ENCODE results near the gene HSBP1L1. TPM values are rescaled to one million over a fixed set of nuclear protein-coding genes. Genes with fewer than 3 reads are reported as not detected.

Gene HSBP1L1
- total and polyA plus RNA-seq, 2 experiments from 2014 or later = 1.8 to 3.7 TPM

GRCh38 chr18:79963658-79964329 is 649 bp upstream of the HSBP1L1 start:
- no peak overlapping the region for H2AFZ ChIP-seq
- H3K4me1 ChIP-seq (ENCODE audit: insufficient read depth) = peaks cover 25% of the 10 kb centered on the region
- DNase-seq (ENCODE audit: low spot score) = no peak
- H3K4me2 ChIP-seq = peak overlapping the region; percentile 78
- H4K20me1 ChIP-seq (replicated peaks; ENCODE audit: insufficient read depth) = peaks cover 6% of the 10 kb centered on the region
- H3K4me3 ChIP-seq = peak overlapping the region; percentile 56
- peak overlapping the region; percentile 23; the same call in 2 of the 3 replicates for H3K4me3 Mint-ChIP-seq
- ATAC-seq = peak; percentile 4; the same call in 2 of the 3 replicates
- H3K4me1 Mint-ChIP-seq = peaks cover 27% of the 10 kb centered on the region
- H3K9me2 ChIP-seq (ENCODE audit: insufficient read depth) = no peaks in the 10 kb centered on the region
- 0 out of 2 replicates have a peak, but pooled peaks cover 5% of the 10 kb centered on the region for H3K79me2 ChIP-seq (replicated peaks; ENCODE audit: insufficient read depth)
- H3K36me3 Mint-ChIP-seq (ENCODE audit: low read depth) = no peaks in the 10 kb centered on the region
- no peaks in the 10 kb centered on the region for H3K36me3 ChIP-seq (ENCODE audit: insufficient read depth)
- H3F3A ChIP-seq (replicated peaks; ENCODE audit: low read depth) = peaks cover 7% of the 10 kb centered on the region; the same call in 1 of the 2 replicates
- no peak overlapping the region for H3K27ac Mint-ChIP-seq
- peaks cover 68% of the 10 kb centered on the region for H3K27me3 ChIP-seq (ENCODE audit: insufficient read depth)
- H3K27ac ChIP-seq (ENCODE audit: low read depth) = no peak overlapping the region
- H3K9me3 Mint-ChIP-seq = no peaks in the 10 kb centered on the region; the same call in 1 of the 3 replicates
- TF ChIP-seq, protein P1, sequence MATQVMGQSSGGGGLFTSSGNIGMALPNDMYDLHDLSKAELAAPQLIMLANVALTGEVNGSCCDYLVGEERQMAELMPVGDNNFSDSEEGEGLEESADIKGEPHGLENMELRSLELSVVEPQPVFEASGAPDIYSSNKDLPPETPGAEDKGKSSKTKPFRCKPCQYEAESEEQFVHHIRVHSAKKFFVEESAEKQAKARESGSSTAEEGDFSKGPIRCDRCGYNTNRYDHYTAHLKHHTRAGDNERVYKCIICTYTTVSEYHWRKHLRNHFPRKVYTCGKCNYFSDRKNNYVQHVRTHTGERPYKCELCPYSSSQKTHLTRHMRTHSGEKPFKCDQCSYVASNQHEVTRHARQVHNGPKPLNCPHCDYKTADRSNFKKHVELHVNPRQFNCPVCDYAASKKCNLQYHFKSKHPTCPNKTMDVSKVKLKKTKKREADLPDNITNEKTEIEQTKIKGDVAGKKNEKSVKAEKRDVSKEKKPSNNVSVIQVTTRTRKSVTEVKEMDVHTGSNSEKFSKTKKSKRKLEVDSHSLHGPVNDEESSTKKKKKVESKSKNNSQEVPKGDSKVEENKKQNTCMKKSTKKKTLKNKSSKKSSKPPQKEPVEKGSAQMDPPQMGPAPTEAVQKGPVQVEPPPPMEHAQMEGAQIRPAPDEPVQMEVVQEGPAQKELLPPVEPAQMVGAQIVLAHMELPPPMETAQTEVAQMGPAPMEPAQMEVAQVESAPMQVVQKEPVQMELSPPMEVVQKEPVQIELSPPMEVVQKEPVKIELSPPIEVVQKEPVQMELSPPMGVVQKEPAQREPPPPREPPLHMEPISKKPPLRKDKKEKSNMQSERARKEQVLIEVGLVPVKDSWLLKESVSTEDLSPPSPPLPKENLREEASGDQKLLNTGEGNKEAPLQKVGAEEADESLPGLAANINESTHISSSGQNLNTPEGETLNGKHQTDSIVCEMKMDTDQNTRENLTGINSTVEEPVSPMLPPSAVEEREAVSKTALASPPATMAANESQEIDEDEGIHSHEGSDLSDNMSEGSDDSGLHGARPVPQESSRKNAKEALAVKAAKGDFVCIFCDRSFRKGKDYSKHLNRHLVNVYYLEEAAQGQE (IDR thresholded peaks at IDR 0.05; ENCODE audit: unreplicated experiment) = no peak
- TF ChIP-seq NANOG (IDR thresholded peaks at IDR 0.05; ENCODE audit: borderline replicate concordance) (no peak), JUNB (IDR thresholded peaks at IDR 0.05; ENCODE audit: unreplicated experiment) (no peak), STAT1 (IDR thresholded peaks at IDR 0.05; ENCODE audit: unreplicated experiment) (no peak), ZNF331 (CRISPR knock-in tag; IDR thresholded peaks at IDR 0.05; ENCODE audit: low read depth) (no peak), EZH2 (IDR thresholded peaks at IDR 0.05; ENCODE audit: low read depth, unreplicated experiment) (no peak)
- H3K27me3 Mint-ChIP-seq (ENCODE audit: insufficient read depth, low read depth, poor library complexity) = peaks cover 58% of the 10 kb centered on the region

GRCh38 chr18:79965119-79965902 is 868 bp downstream of the HSBP1L1 start:
- ATAC-seq = peak; percentile 20
- peak overlapping the region; percentile 56 for H3K4me3 ChIP-seq
- no peaks in the 10 kb centered on the region for H3K9me2 ChIP-seq (ENCODE audit: insufficient read depth)
- DNase-seq (ENCODE audit: low spot score) = peak; percentile 62
- H3K36me3 Mint-ChIP-seq (ENCODE audit: low read depth) = no peaks in the 10 kb centered on the region
- peaks cover 53% of the 10 kb centered on the region for H3K27me3 ChIP-seq (ENCODE audit: insufficient read depth)
- H3K4me1 ChIP-seq (ENCODE audit: insufficient read depth) = peaks cover 15% of the 10 kb centered on the region
- no peak overlapping the region for H3K27ac Mint-ChIP-seq
- H2AFZ ChIP-seq = no peak overlapping the region
- H4K20me1 ChIP-seq (replicated peaks; ENCODE audit: insufficient read depth) = peaks cover 6% of the 10 kb centered on the region; the same call in 1 of the 2 replicates
- H3K4me2 ChIP-seq = peak overlapping the region; percentile 78
- H3K27me3 Mint-ChIP-seq (ENCODE audit: insufficient read depth, low read depth, poor library complexity) = peaks cover 50% of the 10 kb centered on the region
- no peak overlapping the region for H3K27ac ChIP-seq (ENCODE audit: low read depth)
- peaks cover 7% of the 10 kb centered on the region; the same call in 1 of the 2 replicates for H3F3A ChIP-seq (replicated peaks; ENCODE audit: low read depth)
- peak overlapping the region; percentile 57 for H3K4me3 Mint-ChIP-seq
- H3K36me3 ChIP-seq (ENCODE audit: insufficient read depth) = 0 out of 2 replicates have a peak, but pooled peaks cover 2% of the 10 kb centered on the region
- H3K4me1 Mint-ChIP-seq = peaks cover 19% of the 10 kb centered on the region
- H3K79me2 ChIP-seq (replicated peaks; ENCODE audit: insufficient read depth) = 0 out of 2 replicates have a peak, but pooled peaks cover 5% of the 10 kb centered on the region
- no peaks in the 10 kb centered on the region; the same call in 1 of the 3 replicates for H3K9me3 Mint-ChIP-seq
- TF ChIP-seq JUNB (IDR thresholded peaks at IDR 0.05; ENCODE audit: unreplicated experiment) = no peak
- no peak for TF ChIP-seq ZNF114 (CRISPR knock-in tag; IDR thresholded peaks at IDR 0.05)
- TF ChIP-seq CREB1 (CRISPR knock-in tag; IDR thresholded peaks at IDR 0.05; ENCODE audit: low read depth) = no peak
- no peak for TF ChIP-seq ETS1 (IDR thresholded peaks at IDR 0.05)

Data from GM23338 (cell line).